ENCODE measurements around the gene TIAM2.

- TF ChIP-seq POLR2A (IDR thresholded peaks at IDR 0.05) (no peak), CTCF (IDR thresholded peaks at IDR 0.05) (no peak)
Measured at GRCh38 chr6:155004576-155005372, 9.7 kb downstream of the TIAM2 start.

Data from sigmoid colon (tissue), 3 donors.